CD8-positive, alpha-beta memory T cell (primary cell): ENCODE measurements around the gene GRIK4. TPM values are rescaled to one million over a fixed set of nuclear protein-coding genes. Genes with fewer than 3 reads are reported as not detected.

Experiments
- CTCF ChIA-PET: fragments of 350-600 bp; sonication (Branson Sonifier 250); formaldehyde crosslinking; loops from one replicate; lab custom pipeline; 2021; ENCODE audit warnings: antibody characterized with exemption; lab: Charles Lee
- POLR2A ChIA-PET: fragments of 350-600 bp; sonication (Branson Sonifier 250); formaldehyde crosslinking; loops from one replicate; lab custom pipeline; 2021; ENCODE audit warnings: antibody characterized with exemption; lab: Charles Lee
- DNase-seq, 5 donors: peaks; one replicate each; pipeline versions ENCODE4 v3.0.0 to v3.0.0-alpha.2; 2020 to 2022; ENCODE audit warnings: mixed read lengths in 1 of 5
- H3K27ac ChIP-seq: one replicate; pipeline ENCODE4 v1.7.0; 2013; ENCODE audit warnings: low read depth, mild to moderate bottlenecking, low read length, moderate library complexity
- H3K27me3 ChIP-seq: 2 replicates; pipeline ENCODE4 v1.7.0; 2013; ENCODE audit warnings: low read length, mild to moderate bottlenecking; ENCODE audit not compliant: insufficient read depth, poor library complexity, severe bottlenecking
- H3K36me3 ChIP-seq: 2 replicates; pipeline ENCODE4 v1.7.0; 2013; ENCODE audit warnings: mild to moderate bottlenecking, low read length, moderate library complexity; ENCODE audit not compliant: insufficient read depth
- H3K4me1 ChIP-seq: 2 replicates; pipeline ENCODE4 v1.7.0; 2013; ENCODE audit warnings: mild to moderate bottlenecking, low read length, moderate library complexity; ENCODE audit not compliant: insufficient read depth
- H3K4me3 ChIP-seq: 2 replicates; pipeline ENCODE4 v1.7.0; 2013; ENCODE audit warnings: mild to moderate bottlenecking, low read length
- H3K9me3 ChIP-seq: 2 replicates; pipeline ENCODE4 v1.7.0; 2013; ENCODE audit warnings: mild to moderate bottlenecking, low read length
- H3K27ac Mint-ChIP-seq, 8 donors: one replicate each; pipeline ENCODE4 v1.8.0; 2020 to 2021; ENCODE audit warnings: mixed read lengths in 8 of 8, mild to moderate bottlenecking in 6 of 8, inconsistent platforms in 3 of 8, moderate library complexity in 3 of 8
- H3K27me3 Mint-ChIP-seq, 2 donors: one replicate each; pipeline ENCODE4 v1.8.0; 2020 to 2021; ENCODE audit warnings: mixed read lengths in 2 of 2, mild to moderate bottlenecking in 1 of 2, moderate library complexity in 1 of 2
- H3K36me3 Mint-ChIP-seq, 3 donors: one replicate each; pipeline ENCODE4 v1.8.0; 2020 to 2021; ENCODE audit warnings: mixed read lengths in 3 of 3, inconsistent platforms in 1 of 3, mild to moderate bottlenecking in 1 of 3
- H3K4me1 Mint-ChIP-seq, 3 donors: one replicate each; pipeline ENCODE4 v1.8.0; 2020 to 2021; ENCODE audit warnings: mixed read lengths in 3 of 3, inconsistent platforms in 1 of 3, mild to moderate bottlenecking in 1 of 3
- H3K4me3 Mint-ChIP-seq, 7 donors: one replicate each; pipeline ENCODE4 v1.8.0; 2020 to 2021; ENCODE audit warnings: mixed read lengths in 7 of 7, mild to moderate bottlenecking in 6 of 7, moderate library complexity in 4 of 7, inconsistent platforms in 2 of 7
- H3K9me3 Mint-ChIP-seq, 5 donors: one replicate each; pipeline ENCODE4 v1.8.0; 2020 to 2022; ENCODE audit warnings: mixed read lengths in 5 of 5, mild to moderate bottlenecking in 3 of 5, moderate library complexity in 2 of 5, inconsistent platforms in 1 of 5
- polyA plus RNA-seq: library from polyadenylated mRNA; unstranded; fragments of 300-500 nt; fragmentation: Illumina TruSeq; gene quantifications from one replicate; pipeline ENCODE4 v1.2.3, GENCODE V29; 2021
- total RNA-seq, 2 experiments: library from RNA; stranded (reverse); gene quantifications; one replicate each; pipeline ENCODE4 v1.2.3, GENCODE V29; 2021

GRIK4 gene
- total and polyA plus RNA-seq, 3 experiments from 2014 or later = 0.07 TPM; not detected in 2

GRCh38 chr11:120655589-120655988 lies 144.0 kb downstream of the GRIK4 start:
- POLR2A ChIA-PET = no interaction called here
- no peak overlapping the region for H3K27ac Mint-ChIP-seq
- H3K4me3 ChIP-seq = no peak overlapping the region
- peaks cover 2% of the 10 kb centered on the region for H3K27me3 ChIP-seq
- no peak overlapping the region for H3K27ac ChIP-seq
- DNase-seq = no peak
- no peaks in the 10 kb centered on the region for H3K36me3 ChIP-seq
- H3K36me3 Mint-ChIP-seq = no peaks in the 10 kb centered on the region
- H3K9me3 Mint-ChIP-seq = peaks cover 0 to 3% (median 0%) of the 10 kb centered on the region in 5 donors
- H3K4me1 Mint-ChIP-seq = peaks cover 0 to 6% (median 0%) of the 10 kb centered on the region in 3 donors
- CTCF ChIA-PET = no interaction called here
- no peaks in the 10 kb centered on the region for H3K9me3 ChIP-seq
- H3K4me3 Mint-ChIP-seq = peak overlapping the region in 2 of 7 donors; percentile 0
- H3K4me1 ChIP-seq = no peaks in the 10 kb centered on the region
- peaks cover 11 to 27% of the 10 kb centered on the region in 2 donors for H3K27me3 Mint-ChIP-seq

- no peak overlapping the region for H3K27ac ChIP-seq
- Mint-ChIP-seq H3K9me3 (peaks cover 0 to 3% (median 0%) of the 10 kb centered on the region in 5 donors), H3K27ac (peak overlapping the region in 1 of 8 donors; percentile 40), H3K4me1 (peaks cover 0 to 6% (median 0%) of the 10 kb centered on the region in 3 donors), H3K36me3 (no peaks in the 10 kb centered on the region), H3K4me3 (no peak overlapping the region), H3K27me3 (peaks cover 15 to 26% of the 10 kb centered on the region in 2 donors)
- ChIA-PET CTCF (no interaction called here), POLR2A (no interaction called here)
- no peaks in the 10 kb centered on the region for H3K4me1 ChIP-seq
- H3K27me3 ChIP-seq = peaks cover 4% of the 10 kb centered on the region
- DNase-seq = no peak
- H3K9me3 ChIP-seq = no peaks in the 10 kb centered on the region
- no peak overlapping the region for H3K4me3 ChIP-seq
- no peaks in the 10 kb centered on the region for H3K36me3 ChIP-seq
Observed at GRCh38 chr11:120657306-120658070, 145.9 kb downstream of the GRIK4 start.

- peaks cover 0 to 3% (median 0%) of the 10 kb centered on the region in 5 donors for H3K9me3 Mint-ChIP-seq
- ChIA-PET CTCF (no interaction called here), POLR2A (no interaction called here)
- H3K4me3 Mint-ChIP-seq = no peak overlapping the region
- Histone ChIP-seq H3K27me3 (peaks cover 4% of the 10 kb centered on the region), H3K36me3 (no peaks in the 10 kb centered on the region), H3K27ac (no peak overlapping the region), H3K9me3 (no peaks in the 10 kb centered on the region), H3K4me1 (no peaks in the 10 kb centered on the region), H3K4me3 (no peak overlapping the region)
- peaks cover 14 to 28% of the 10 kb centered on the region in 2 donors for H3K27me3 Mint-ChIP-seq
- H3K4me1 Mint-ChIP-seq = peaks cover 0 to 6% (median 0%) of the 10 kb centered on the region in 3 donors
- no peak for DNase-seq
- no peak overlapping the region for H3K27ac Mint-ChIP-seq
- H3K36me3 Mint-ChIP-seq = no peaks in the 10 kb centered on the region
Observed at GRCh38 chr11:120658071-120658423, 146.5 kb downstream of the GRIK4 start.

- POLR2A ChIA-PET = no interaction called here
- H3K4me1 Mint-ChIP-seq = peaks cover 0 to 6% (median 0%) of the 10 kb centered on the region in 3 donors
- peaks cover 13 to 33% of the 10 kb centered on the region in 2 donors for H3K27me3 Mint-ChIP-seq
- no peaks in the 10 kb centered on the region for H3K9me3 Mint-ChIP-seq
- CTCF ChIA-PET = no interaction called here
- no peak for DNase-seq
- H3K36me3 Mint-ChIP-seq = no peaks in the 10 kb centered on the region
- H3K9me3 ChIP-seq = no peaks in the 10 kb centered on the region
- H3K36me3 ChIP-seq = no peaks in the 10 kb centered on the region
- no peak overlapping the region for H3K27ac ChIP-seq
- no peak overlapping the region for H3K27ac Mint-ChIP-seq
- peaks cover 4% of the 10 kb centered on the region for H3K27me3 ChIP-seq
- no peak overlapping the region for H3K4me3 ChIP-seq
- H3K4me3 Mint-ChIP-seq = no peak overlapping the region
- H3K4me1 ChIP-seq = no peaks in the 10 kb centered on the region
Observed at GRCh38 chr11:120659076-120659475, 147.5 kb downstream of the GRIK4 start.

GRCh38 chr11:120660024-120660565 lies 148.5 kb downstream of the GRIK4 start:
- no peaks in the 10 kb centered on the region for H3K36me3 ChIP-seq
- ChIA-PET CTCF (no interaction called here), POLR2A (no interaction called here)
- no peaks in the 10 kb centered on the region for H3K9me3 ChIP-seq
- H3K27ac ChIP-seq = no peak overlapping the region
- peaks cover 0 to 6% (median 0%) of the 10 kb centered on the region in 3 donors for H3K4me1 Mint-ChIP-seq
- H3K36me3 Mint-ChIP-seq = no peaks in the 10 kb centered on the region
- H3K27me3 Mint-ChIP-seq = peaks cover 11 to 33% of the 10 kb centered on the region in 2 donors
- H3K4me3 ChIP-seq = no peak overlapping the region
- no peaks in the 10 kb centered on the region for H3K4me1 ChIP-seq
- no peaks in the 10 kb centered on the region for H3K9me3 Mint-ChIP-seq
- H3K27ac Mint-ChIP-seq = no peak overlapping the region
- H3K27me3 ChIP-seq = peaks cover 4% of the 10 kb centered on the region
- no peak for DNase-seq
- H3K4me3 Mint-ChIP-seq = no peak overlapping the region

GRCh38 chr11:120662071-120662676 lies 150.6 kb downstream of the GRIK4 start:
- POLR2A ChIA-PET = no interaction called here
- H3K4me1 ChIP-seq = no peaks in the 10 kb centered on the region
- no peak for DNase-seq
- H3K27ac ChIP-seq = no peak overlapping the region
- Mint-ChIP-seq H3K9me3 (no peaks in the 10 kb centered on the region), H3K4me3 (no peak overlapping the region), H3K27ac (no peak overlapping the region), H3K27me3 (peaks cover 9 to 36% of the 10 kb centered on the region in 2 donors), H3K36me3 (no peaks in the 10 kb centered on the region), H3K4me1 (no peaks in the 10 kb centered on the region)
- peaks cover 4% of the 10 kb centered on the region for H3K27me3 ChIP-seq
- H3K36me3 ChIP-seq = no peaks in the 10 kb centered on the region
- CTCF ChIA-PET = no interaction called here
- H3K4me3 ChIP-seq = no peak overlapping the region
- no peaks in the 10 kb centered on the region for H3K9me3 ChIP-seq

GRCh38 chr11:120663142-120663541 lies 151.6 kb downstream of the GRIK4 start:
- ChIA-PET CTCF (no interaction called here), POLR2A (no interaction called here)
- peaks cover 9 to 36% of the 10 kb centered on the region in 2 donors for H3K27me3 Mint-ChIP-seq
- H3K27ac ChIP-seq = no peak overlapping the region
- H3K9me3 ChIP-seq = no peaks in the 10 kb centered on the region
- H3K4me1 Mint-ChIP-seq = no peaks in the 10 kb centered on the region
- no peak overlapping the region for H3K4me3 ChIP-seq
- no peak overlapping the region for H3K4me3 Mint-ChIP-seq
- H3K27ac Mint-ChIP-seq = no peak overlapping the region
- no peak for DNase-seq
- no peaks in the 10 kb centered on the region for H3K36me3 Mint-ChIP-seq
- peaks cover 4% of the 10 kb centered on the region for H3K27me3 ChIP-seq
- no peaks in the 10 kb centered on the region for H3K9me3 Mint-ChIP-seq
- no peaks in the 10 kb centered on the region for H3K36me3 ChIP-seq
- H3K4me1 ChIP-seq = no peaks in the 10 kb centered on the region

- DNase-seq = no peak
- Mint-ChIP-seq H3K27me3 (peaks cover 1 to 25% of the 10 kb centered on the region in 2 donors), H3K9me3 (no peaks in the 10 kb centered on the region), H3K36me3 (no peaks in the 10 kb centered on the region), H3K4me1 (no peaks in the 10 kb centered on the region), H3K27ac (no peak overlapping the region), H3K4me3 (no peak overlapping the region)
- no peak overlapping the region for H3K27ac ChIP-seq
- no peaks in the 10 kb centered on the region for H3K4me1 ChIP-seq
- no peaks in the 10 kb centered on the region for H3K9me3 ChIP-seq
- H3K27me3 ChIP-seq = no peaks in the 10 kb centered on the region
- no peak overlapping the region for H3K4me3 ChIP-seq
- POLR2A ChIA-PET = no interaction called here
- no peaks in the 10 kb centered on the region for H3K36me3 ChIP-seq
- CTCF ChIA-PET = interaction anchor here (1.3 kb wide), 1 partner anchor 364 kb away, joined by 3 read pairs; no protein-coding TSS in a partner anchor
Observed at GRCh38 chr11:120666121-120666639, 154.6 kb downstream of the GRIK4 start.
